ENCODE results near the gene MNAT1.

GRCh38 chr14:60734465-60735242 lies at the start of gene MNAT1:
- TF ChIP-seq REST (IDR thresholded peaks at IDR 0.05) (no peak; the same call in 1 of the 2 replicates), CTCF (IDR thresholded peaks at IDR 0.05) (no peak), ZC3H11A (IDR thresholded peaks at IDR 0.05) (no peak), HOXA7 (CRISPR knock-in tag; IDR thresholded peaks at IDR 0.05) (no peak), POLR2AphosphoS2 (conservative IDR thresholded peaks at IDR 0.05; ENCODE audit: low read length) (no peak), USF2 (IDR thresholded peaks at IDR 0.05) (no peak), TP53 (CRISPR knock-in tag; IDR thresholded peaks at IDR 0.05) (no peak)

Data from A549 (cell line).